ENCODE data around the gene TEKTIP1.
A peak's percentile ranks its signal among the peaks of the same experiment; 100 is the strongest.

The TEKTIP1 gene

GRCh38 chr19:3586127-3586626 is 47.2 kb downstream of the TEKTIP1 start:
- peak in 1 of 2 donors; percentile 16 for DNase-seq

GRCh38 chr19:3586707-3587346 is 47.9 kb downstream of the TEKTIP1 start:
- DNase-seq, result no peak

GRCh38 chr19:3589439-3589838 is 50.5 kb downstream of the TEKTIP1 start:
- no peak for DNase-seq

- no peak for DNase-seq
Measured at GRCh38 chr19:3589949-3590348, 51.0 kb downstream of the TEKTIP1 start.

GRCh38 chr19:3590991-3591659 is 52.2 kb downstream of the TEKTIP1 start:
- no peak for DNase-seq

- DNase-seq, result no peak
Measured at GRCh38 chr19:3591876-3592613, 53.1 kb downstream of the TEKTIP1 start.

- no peak for DNase-seq
Measured at GRCh38 chr19:3593156-3593555, 54.2 kb downstream of the TEKTIP1 start.
